Activated naive CD8-positive, alpha-beta T cell treated with anti-CD3 and anti-CD28 coated beads, Interleukin-2, amount 50 U/mL, for 24 hours (primary cell): ENCODE results near the gene SORCS2.
A peak's percentile ranks its signal among the peaks of the same experiment; 100 is the strongest.

Experiments
- ATAC-seq: fragments of 150-1000 bp; cut with Tn5 transposase; one replicate; pipeline ENCODE4 v1.10.0; 2021
- DNase-seq: peaks from one replicate; pipeline ENCODE4 v3.0.0; 2021
- H3K27ac Mint-ChIP-seq: one replicate; pipeline ENCODE4 v1.8.0; 2021; ENCODE audit warnings: mild to moderate bottlenecking, mixed read lengths
- H3K27me3 Mint-ChIP-seq: one replicate; pipeline ENCODE4 v1.8.0; 2021; ENCODE audit warnings: mixed read lengths
- H3K36me3 Mint-ChIP-seq: one replicate; pipeline ENCODE4 v1.8.0; 2021; ENCODE audit warnings: low read depth, mixed read lengths
- H3K4me1 Mint-ChIP-seq: one replicate; pipeline ENCODE4 v1.8.0; 2021; ENCODE audit warnings: mixed read lengths
- H3K4me3 Mint-ChIP-seq: one replicate; pipeline ENCODE4 v1.8.0; 2021; ENCODE audit warnings: mild to moderate bottlenecking, moderate library complexity, mixed read lengths
- H3K9me3 Mint-ChIP-seq: one replicate; pipeline ENCODE4 v1.8.0; 2021; ENCODE audit warnings: mixed read lengths

Gene SORCS2

DNA sequence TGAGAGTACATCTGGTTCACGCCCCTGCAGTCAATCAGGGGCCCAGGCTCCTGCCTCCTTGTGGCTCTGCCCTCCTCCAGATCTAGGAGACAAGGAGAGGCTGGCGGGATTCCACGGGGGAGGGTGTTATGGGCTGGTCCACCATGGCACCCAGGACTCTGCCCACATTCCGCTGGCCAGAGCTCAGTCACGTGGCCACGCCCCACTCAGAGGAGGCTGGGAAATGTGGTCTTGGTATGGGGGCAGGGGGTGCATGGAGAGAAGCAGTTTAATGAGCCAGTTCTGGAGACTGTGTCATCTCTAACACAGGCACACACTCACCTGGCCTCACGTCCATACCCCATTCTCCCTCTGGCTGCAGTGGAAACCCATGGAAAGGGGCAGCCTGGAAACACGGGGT is 273.9 kb downstream of the SORCS2 start:
- Mint-ChIP-seq H3K36me3 (no peaks in the 10 kb centered on the region), H3K4me3 (no peak overlapping the region), H3K27me3 (no peaks in the 10 kb centered on the region), H3K9me3 (no peaks in the 10 kb centered on the region), H3K4me1 (no peaks in the 10 kb centered on the region), H3K27ac (no peak overlapping the region)
- no peak for DNase-seq
- ATAC-seq: no peak

DNA sequence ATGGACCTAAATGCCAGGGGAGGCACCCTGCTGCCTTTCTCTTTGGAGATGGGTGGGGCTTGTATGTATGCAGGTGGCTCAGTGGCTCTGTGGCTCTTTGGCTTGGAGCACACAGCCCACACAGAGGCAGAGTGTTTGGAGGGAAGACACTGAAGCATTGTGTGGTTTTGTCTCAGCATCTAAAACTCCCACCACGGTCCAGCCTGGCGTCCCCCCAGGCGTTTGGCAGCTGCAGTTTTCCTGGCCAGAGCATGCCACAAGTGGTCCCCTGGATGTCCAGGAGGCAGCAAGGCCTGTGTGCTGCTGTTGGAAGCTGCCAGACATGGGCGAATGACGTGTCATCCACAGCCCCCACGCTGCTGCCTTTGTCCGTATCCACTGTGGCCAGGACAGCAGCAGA is 274.6 kb downstream of the SORCS2 start:
- ATAC-seq (no peak), DNase-seq (no peak)
- H3K9me3 Mint-ChIP-seq: no peaks in the 10 kb centered on the region
- H3K27me3 Mint-ChIP-seq: no peaks in the 10 kb centered on the region
- no peaks in the 10 kb centered on the region for H3K4me1 Mint-ChIP-seq
- H3K27ac Mint-ChIP-seq: no peak overlapping the region
- no peaks in the 10 kb centered on the region for H3K36me3 Mint-ChIP-seq
- H3K4me3 Mint-ChIP-seq: no peak overlapping the region

DNA sequence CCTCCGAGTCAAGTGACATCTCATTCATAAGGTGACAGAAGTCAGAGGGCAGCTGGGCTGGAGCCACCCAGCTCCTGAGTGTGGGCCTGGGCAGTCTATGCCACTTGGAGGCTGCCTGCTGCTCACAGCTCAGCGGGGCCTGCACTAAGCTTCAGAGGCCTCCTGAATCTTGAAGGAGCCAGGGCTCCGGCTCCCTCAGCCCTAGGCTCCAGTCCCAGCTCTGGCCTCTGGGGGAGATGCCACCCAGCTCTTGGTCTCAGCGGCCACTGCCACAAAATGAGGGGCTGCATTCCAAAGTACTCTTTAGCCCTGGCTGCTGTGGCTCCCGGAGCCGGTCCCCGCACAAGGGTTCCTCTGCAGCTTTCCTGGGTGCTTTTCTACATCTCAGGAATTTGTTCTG is 275.1 kb downstream of the SORCS2 start:
- Mint-ChIP-seq H3K9me3 (no peaks in the 10 kb centered on the region), H3K27ac (no peak overlapping the region), H3K36me3 (no peaks in the 10 kb centered on the region), H3K4me1 (no peaks in the 10 kb centered on the region), H3K4me3 (no peak overlapping the region), H3K27me3 (peaks cover 3% of the 10 kb centered on the region)
- ATAC-seq (no peak), DNase-seq (no peak)

DNA sequence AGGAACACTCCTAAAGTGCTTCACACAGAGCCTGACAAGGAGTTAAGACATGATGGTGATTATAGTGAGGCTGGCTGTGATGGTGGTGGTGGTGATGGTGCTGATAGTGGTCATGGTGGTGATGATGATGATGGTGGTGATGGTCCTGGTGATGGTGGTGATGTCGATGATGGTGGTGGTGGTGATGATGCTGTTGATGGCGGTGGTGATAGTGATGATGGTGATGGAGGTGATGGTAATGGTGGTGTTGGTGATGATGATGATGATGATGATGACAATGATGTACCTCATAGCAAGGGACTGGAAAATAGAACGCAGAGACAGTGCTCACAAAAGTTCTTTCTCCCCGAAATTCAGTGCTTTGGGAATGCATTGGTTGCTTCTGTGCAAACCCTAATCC is 276.7 kb downstream of the SORCS2 start:
- no peak for DNase-seq
- Mint-ChIP-seq H3K4me3 (no peak overlapping the region), H3K9me3 (no peaks in the 10 kb centered on the region), H3K27ac (no peak overlapping the region), H3K27me3 (peaks cover 10% of the 10 kb centered on the region), H3K36me3 (no peaks in the 10 kb centered on the region), H3K4me1 (no peaks in the 10 kb centered on the region)
- ATAC-seq: no peak

DNA sequence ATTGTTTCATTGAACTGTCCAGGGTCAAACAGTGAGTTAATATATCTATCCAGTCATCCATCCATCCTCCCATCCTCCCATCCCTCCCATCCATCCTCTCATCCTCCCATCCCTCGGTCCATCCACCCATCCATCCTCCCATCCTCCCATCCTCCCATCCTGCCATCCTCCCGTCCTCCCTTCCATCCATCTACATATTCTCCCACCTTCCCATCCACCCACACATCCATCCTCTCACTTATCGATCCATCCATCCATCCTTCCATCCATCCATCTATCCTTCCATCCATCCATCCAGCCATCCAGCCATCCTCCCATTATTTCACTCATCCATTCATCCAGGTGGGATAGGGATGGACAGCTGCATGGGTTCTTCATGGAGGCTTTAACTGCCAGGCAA is 277.8 kb downstream of the SORCS2 start:
- Mint-ChIP-seq H3K4me1 (no peaks in the 10 kb centered on the region), H3K4me3 (no peak overlapping the region), H3K36me3 (no peaks in the 10 kb centered on the region), H3K27me3 (peaks cover 10% of the 10 kb centered on the region), H3K9me3 (no peaks in the 10 kb centered on the region), H3K27ac (no peak overlapping the region)
- DNase-seq: no peak
- no peak for ATAC-seq

DNA sequence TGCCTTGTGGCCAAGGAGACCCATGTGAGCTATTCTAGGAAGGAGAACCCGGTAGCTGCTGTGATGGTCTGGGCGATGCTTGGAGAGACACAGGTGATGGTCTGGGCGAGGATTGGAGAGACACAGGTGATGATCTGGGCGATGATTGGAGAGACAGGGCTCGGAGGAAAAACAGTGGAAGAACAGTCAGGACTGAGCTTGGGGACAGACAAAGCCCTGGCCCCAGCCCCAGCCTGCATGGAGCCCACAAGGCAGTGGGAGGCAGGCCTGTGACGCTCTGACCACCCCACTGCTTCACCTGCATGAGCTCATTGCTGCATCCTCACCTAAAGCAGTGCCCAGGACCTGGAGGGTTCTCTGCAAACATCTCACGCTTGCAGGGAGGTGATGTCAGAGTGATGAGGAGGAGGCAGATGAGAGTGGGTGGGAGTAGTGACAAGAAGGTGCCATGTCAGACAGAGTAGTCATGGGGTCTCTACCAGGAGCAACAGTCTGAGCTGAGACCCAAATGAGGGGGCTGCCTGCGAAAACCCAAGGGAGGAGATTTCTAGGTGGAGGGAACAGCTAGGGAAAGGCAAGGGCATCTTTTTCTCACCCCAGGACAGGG is 278.3 kb downstream of the SORCS2 start:
- peaks cover 10% of the 10 kb centered on the region for H3K27me3 Mint-ChIP-seq
- no peaks in the 10 kb centered on the region for H3K9me3 Mint-ChIP-seq
- no peak for DNase-seq
- no peaks in the 10 kb centered on the region for H3K4me1 Mint-ChIP-seq
- ATAC-seq: no peak
- no peak overlapping the region for H3K4me3 Mint-ChIP-seq
- H3K27ac Mint-ChIP-seq: no peak overlapping the region
- H3K36me3 Mint-ChIP-seq: no peaks in the 10 kb centered on the region

DNA sequence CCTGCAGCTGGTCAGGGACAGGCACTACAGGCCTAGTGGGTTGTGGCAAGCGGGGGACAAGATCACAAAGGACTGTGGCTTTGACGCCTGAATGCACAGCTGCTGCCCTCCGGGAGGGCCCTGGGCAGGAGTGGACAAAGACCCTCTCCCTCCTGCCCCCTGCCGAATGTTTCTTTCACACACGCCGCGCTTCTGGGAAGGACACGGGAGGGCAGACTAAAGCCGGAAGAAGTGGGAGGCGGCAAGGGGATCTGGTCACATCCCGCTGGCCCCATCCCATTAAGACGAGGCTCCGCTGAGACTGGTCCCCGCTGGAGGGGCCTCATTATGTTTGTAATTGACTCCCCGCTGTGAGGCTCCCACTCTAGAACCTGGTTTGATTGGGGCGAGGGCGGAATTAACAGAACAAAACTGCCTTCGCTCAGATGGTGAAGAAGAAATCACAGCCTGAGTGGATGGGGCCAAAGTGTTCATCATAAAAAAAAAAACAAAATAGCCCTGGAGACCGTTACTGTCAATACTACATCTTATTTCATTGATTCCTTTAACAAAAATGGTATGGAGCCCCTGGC is 280.2 kb downstream of the SORCS2 start:
- DNase-seq (no peak), ATAC-seq (no peak)
- peaks cover 10% of the 10 kb centered on the region for H3K27me3 Mint-ChIP-seq
- H3K4me3 Mint-ChIP-seq: no peak overlapping the region
- no peaks in the 10 kb centered on the region for H3K36me3 Mint-ChIP-seq
- no peak overlapping the region for H3K27ac Mint-ChIP-seq
- no peaks in the 10 kb centered on the region for H3K9me3 Mint-ChIP-seq
- H3K4me1 Mint-ChIP-seq: no peaks in the 10 kb centered on the region

DNA sequence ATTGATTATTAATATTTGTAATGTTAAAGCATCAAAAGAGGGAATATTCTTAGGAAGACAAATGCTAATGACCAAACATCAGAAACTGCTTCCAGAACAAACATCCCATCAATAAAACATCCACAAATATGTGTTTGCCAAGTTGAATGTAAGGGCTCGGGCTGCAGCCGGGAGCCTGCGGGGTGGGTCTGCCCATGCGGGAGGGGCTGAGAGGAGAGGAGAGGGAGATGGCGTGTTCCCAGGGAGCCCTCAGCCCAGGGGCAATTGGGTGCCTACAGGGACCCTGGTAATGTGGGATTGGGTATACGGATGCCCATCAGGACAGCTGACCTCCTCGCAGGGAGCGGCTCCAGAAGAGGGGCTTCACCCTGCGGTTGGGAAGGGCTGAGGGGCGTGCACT is 280.7 kb downstream of the SORCS2 start:
- Mint-ChIP-seq H3K4me3 (no peak overlapping the region), H3K4me1 (no peaks in the 10 kb centered on the region), H3K36me3 (no peaks in the 10 kb centered on the region), H3K9me3 (no peaks in the 10 kb centered on the region), H3K27me3 (peaks cover 10% of the 10 kb centered on the region), H3K27ac (no peak overlapping the region)
- DNase-seq (no peak), ATAC-seq (no peak)

DNA sequence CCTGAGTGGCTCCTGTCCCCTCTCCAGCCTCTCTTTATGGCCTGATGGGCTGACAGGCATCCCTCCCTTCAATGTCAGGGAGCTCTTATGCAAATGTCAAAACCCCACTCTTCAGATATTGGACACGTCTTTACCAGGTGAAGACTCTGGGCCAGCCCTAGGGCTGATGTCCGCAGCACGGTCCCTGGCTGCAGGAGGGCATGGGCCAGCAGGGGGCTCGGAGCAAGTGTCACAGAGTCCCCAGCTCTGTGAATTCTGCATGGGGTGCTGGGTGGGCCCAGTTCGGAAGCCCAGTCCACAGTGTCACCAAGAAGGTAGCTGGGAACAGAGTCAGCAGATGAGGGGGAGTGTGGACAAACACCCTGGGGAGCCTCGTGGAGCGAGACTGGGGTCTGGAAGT is 282.0 kb downstream of the SORCS2 start:
- no peak overlapping the region for H3K27ac Mint-ChIP-seq
- no peaks in the 10 kb centered on the region for H3K36me3 Mint-ChIP-seq
- H3K9me3 Mint-ChIP-seq: no peaks in the 10 kb centered on the region
- no peak overlapping the region for H3K4me3 Mint-ChIP-seq
- DNase-seq (no peak), ATAC-seq (no peak)
- no peaks in the 10 kb centered on the region for H3K4me1 Mint-ChIP-seq
- H3K27me3 Mint-ChIP-seq: peaks cover 10% of the 10 kb centered on the region

DNA sequence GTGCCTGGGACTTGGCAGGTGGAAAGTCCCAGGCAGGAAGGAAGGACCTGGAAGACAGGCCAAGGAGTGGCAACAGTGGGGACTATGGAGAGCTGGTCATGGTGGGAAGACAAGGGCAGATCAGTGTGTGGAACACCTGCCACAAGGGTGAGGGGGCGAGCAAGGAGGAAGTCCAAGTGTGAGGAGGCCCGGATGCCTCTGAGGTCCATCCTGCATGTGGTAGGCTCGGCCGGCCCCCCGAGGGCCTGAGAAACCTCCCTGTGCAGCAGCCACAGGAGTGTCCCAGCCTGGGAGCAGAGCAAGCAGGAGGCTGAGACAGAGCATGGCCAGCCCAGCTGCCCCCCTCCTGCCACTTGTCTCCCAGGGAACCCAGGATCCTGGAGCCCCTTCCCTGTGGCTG is 282.9 kb downstream of the SORCS2 start:
- H3K9me3 Mint-ChIP-seq: no peaks in the 10 kb centered on the region
- no peak overlapping the region for H3K27ac Mint-ChIP-seq
- peaks cover 10% of the 10 kb centered on the region for H3K27me3 Mint-ChIP-seq
- H3K36me3 Mint-ChIP-seq: no peaks in the 10 kb centered on the region
- H3K4me3 Mint-ChIP-seq: no peak overlapping the region
- no peak for DNase-seq
- no peak for ATAC-seq
- H3K4me1 Mint-ChIP-seq: no peaks in the 10 kb centered on the region

DNA sequence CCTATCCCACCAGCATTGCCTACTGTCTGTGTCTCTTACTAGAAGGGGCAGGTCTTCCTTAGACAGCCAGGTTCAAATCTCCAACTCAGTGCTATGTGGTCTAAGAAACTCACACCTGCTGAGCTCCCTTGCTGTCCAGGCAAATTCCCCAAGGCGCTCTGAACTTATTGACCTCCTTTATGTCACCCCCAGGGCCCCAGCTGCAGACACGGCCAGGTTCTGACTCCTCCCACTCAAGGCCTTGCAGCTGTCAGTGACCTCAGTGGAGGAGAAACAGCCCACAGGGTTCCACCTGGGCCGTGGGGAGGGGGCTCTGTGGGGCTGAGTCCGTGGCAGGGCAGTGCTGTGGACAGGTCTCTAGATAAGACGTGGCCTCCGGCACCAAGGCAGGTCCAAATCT is 284.5 kb downstream of the SORCS2 start:
- H3K27ac Mint-ChIP-seq: no peak overlapping the region
- H3K36me3 Mint-ChIP-seq: no peaks in the 10 kb centered on the region
- DNase-seq (no peak), ATAC-seq (no peak)
- H3K9me3 Mint-ChIP-seq: no peaks in the 10 kb centered on the region
- peaks cover 10% of the 10 kb centered on the region for H3K27me3 Mint-ChIP-seq
- H3K4me1 Mint-ChIP-seq: no peaks in the 10 kb centered on the region
- no peak overlapping the region for H3K4me3 Mint-ChIP-seq

DNA sequence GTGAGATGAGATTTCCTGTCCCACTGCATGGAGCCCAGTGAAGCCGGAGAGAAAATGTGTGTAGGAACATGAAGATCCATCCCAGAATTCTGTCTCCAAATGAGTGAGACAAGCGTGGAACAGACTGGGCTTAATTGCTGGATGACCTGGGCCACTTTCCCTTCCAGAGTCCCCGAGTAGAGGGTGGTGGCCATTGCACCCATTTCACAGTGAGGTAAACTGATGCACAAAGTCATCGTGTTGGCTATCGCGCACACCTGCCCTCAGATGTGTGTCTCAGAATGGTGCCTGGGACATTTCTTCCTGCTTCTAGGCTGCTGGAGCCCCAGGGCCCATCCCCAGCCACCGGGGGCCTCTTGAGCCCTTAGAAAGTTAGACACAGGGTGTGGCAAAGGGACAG is 285.4 kb downstream of the SORCS2 start:
- H3K4me1 Mint-ChIP-seq: no peaks in the 10 kb centered on the region
- H3K27ac Mint-ChIP-seq: no peak overlapping the region
- peaks cover 6% of the 10 kb centered on the region for H3K27me3 Mint-ChIP-seq
- ATAC-seq (no peak), DNase-seq (no peak)
- H3K4me3 Mint-ChIP-seq: no peak overlapping the region
- H3K9me3 Mint-ChIP-seq: no peaks in the 10 kb centered on the region
- H3K36me3 Mint-ChIP-seq: no peaks in the 10 kb centered on the region

DNA sequence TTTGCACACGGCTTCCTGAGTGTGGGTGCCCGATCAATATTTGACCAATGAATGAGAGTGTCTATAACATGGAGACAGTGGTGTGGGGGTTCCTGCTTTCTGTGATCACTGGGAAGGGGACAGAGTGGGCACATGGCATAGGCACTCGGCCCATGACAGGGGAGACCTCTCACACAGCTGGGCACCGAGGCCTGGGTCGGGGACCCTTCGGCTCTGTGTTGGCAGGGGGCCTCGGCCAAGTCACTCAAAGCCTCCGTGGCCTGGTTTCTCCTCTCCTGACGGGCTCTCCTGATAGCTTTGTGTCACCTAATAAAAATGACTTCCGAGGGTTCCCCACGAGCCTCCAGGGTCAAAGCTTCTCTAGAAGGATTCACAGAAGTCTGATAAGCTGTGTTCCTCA is 286.3 kb downstream of the SORCS2 start:
- Mint-ChIP-seq H3K27ac (no peak overlapping the region), H3K9me3 (no peaks in the 10 kb centered on the region), H3K4me3 (no peak overlapping the region), H3K4me1 (no peaks in the 10 kb centered on the region), H3K27me3 (no peaks in the 10 kb centered on the region), H3K36me3 (no peaks in the 10 kb centered on the region)
- DNase-seq (no peak), ATAC-seq (no peak)

DNA sequence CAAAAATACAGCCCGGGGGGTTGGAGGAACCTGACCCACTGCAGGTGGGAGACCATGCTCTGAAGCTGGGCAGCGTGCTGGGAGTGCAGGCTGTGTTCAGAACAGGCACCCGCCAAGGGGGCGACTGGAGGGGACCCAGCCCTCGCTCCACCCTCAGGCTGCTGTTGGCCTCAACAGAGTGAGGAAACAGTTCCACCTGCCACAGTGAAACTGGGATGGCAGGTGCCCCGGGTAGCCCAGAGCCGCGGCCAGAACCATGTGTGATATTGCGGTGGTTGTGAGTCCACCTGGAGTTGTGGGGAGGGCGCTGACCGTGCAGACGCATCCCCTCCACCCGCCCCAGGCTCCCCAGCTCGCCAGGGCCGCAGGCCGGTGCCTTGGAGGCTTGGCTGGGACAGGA is 288.1 kb downstream of the SORCS2 start:
- H3K27ac Mint-ChIP-seq: no peak overlapping the region
- no peaks in the 10 kb centered on the region for H3K4me1 Mint-ChIP-seq
- ATAC-seq (no peak), DNase-seq (no peak)
- no peaks in the 10 kb centered on the region for H3K9me3 Mint-ChIP-seq
- no peaks in the 10 kb centered on the region for H3K36me3 Mint-ChIP-seq
- H3K4me3 Mint-ChIP-seq: no peak overlapping the region
- no peaks in the 10 kb centered on the region for H3K27me3 Mint-ChIP-seq

DNA sequence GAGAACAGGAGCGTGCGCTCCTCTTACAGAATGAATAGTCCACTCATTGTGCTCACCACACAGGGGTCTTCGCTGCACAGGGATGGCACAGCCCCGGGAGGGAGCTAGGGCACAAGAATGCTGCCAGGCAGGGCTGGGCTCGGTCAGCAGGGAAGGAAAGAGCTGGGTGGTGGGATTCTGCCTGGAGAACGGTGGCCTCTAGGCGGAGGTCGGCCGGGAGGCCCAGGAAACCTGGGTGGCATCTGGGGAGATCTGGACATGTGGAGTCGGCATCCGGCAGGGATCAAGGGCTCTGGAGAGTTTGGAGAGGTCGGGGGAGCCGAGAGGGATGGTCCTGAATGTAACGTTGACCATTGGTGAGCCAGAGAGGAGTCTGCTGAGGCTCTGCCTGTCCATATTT is 288.9 kb downstream of the SORCS2 start:
- H3K27ac Mint-ChIP-seq: no peak overlapping the region
- H3K27me3 Mint-ChIP-seq: no peaks in the 10 kb centered on the region
- no peaks in the 10 kb centered on the region for H3K4me1 Mint-ChIP-seq
- H3K36me3 Mint-ChIP-seq: no peaks in the 10 kb centered on the region
- no peak for DNase-seq
- no peaks in the 10 kb centered on the region for H3K9me3 Mint-ChIP-seq
- ATAC-seq: no peak
- no peak overlapping the region for H3K4me3 Mint-ChIP-seq

DNA sequence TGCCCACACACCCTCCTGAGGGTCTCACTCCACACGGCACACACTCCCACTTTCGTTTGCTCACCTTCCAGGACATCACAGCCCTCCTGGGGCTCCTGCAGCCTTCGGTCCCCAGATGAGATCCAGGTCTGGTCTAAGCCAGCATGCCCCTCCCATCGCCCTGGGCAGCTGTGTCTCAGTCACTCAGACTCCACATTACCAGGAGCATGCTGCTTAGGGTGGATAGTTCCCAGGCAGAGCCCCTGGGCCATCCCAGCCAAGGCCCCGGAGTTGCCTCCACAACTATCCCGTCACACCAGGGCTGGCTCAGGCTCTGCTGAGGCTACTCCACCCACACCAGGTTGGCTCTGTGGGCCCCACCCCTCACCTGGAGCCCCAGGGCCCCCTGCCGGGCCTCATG is 292.8 kb downstream of the SORCS2 start:
- H3K4me3 Mint-ChIP-seq: no peak overlapping the region
- no peak for DNase-seq
- H3K9me3 Mint-ChIP-seq: no peaks in the 10 kb centered on the region
- peak; percentile 25 for ATAC-seq
- H3K27ac Mint-ChIP-seq: no peak overlapping the region
- H3K36me3 Mint-ChIP-seq: no peaks in the 10 kb centered on the region
- no peaks in the 10 kb centered on the region for H3K4me1 Mint-ChIP-seq
- H3K27me3 Mint-ChIP-seq: peaks cover 2% of the 10 kb centered on the region
